ENCODE measurements around the gene ADD3.

ADD3 gene

DNA sequence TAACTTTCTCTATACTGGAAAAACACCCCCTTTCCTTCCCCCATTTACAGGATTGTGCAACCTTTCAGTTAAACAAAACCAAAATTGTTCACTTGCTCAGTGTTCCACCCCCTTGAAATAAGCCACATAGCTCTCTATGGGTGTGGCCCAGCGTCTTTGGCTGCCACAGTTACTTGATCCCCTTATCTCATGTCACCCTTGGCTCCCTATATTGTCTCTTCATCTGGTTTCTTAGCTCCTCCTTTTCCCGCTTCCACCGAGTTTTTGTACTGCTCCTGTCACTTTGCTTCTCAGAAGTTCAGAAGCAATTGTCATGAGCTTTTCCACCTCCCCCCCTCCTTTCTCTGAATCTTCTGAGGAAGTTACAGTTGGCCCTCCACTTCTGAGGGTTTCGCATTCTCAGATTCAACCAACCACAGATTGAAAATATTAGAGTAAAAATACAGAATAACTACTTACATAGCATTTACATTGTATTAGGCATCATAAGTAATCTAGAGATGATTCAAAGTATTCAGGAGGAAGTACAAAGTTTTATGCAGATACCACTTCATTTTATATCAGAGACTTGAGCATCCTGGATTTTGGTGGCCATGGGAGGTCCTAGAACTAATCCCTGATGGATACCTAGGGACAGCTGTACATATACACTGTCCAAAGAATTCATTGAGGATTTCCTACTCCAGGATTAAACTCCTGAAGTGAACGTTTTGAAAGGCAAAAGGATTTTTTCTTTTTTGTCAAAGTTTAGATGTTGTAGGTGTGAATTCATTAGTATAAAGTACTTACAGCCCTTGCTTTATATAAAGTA, 60.4 kb downstream of the ADD3 start:
- no peak for DNase-seq (ENCODE audit: low read depth)

DNA sequence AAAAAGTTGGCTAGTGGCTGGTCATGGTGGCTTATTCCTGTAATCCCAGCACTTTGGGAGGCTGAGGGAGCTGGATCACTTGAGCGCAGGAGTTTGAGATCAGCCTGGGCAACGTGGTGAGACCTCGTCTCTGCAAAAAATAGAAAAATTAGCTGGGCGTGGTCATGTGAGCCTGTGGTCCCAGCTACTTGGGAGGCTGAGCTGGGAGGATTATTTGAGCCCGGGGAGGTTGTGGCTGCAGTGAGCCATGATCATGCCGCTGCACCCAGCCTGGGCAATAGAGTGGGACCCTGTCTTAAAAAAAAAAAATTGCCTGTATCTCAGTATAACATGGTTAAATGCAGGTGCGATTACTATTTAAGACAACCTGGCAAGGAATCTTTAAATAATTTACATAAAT, 61.0 kb downstream of the ADD3 start:
- no peak for DNase-seq (ENCODE audit: low read depth)

DNA sequence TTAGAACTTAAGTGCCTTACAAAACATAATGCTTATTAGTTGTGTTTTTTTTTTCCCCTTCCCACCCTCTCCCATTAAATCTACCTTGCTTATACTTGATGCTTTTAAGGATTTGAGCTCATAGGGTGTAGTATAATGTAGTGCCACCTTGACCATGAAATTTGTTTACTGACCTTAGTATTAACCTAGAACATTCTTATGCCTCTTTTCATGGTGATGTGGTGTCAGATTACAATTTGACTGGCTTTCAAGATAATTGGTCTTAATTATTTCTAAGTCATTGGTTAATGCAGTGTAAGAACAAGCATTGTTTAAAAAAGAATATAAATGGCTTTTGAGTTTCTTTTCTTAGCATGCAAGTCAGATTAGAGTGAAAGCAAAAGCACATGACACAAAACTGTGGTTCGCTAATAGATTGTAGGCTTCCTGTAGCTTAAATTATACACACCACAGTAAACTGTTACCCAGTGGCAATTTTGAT, 61.8 kb downstream of the ADD3 start:
- DNase-seq (ENCODE audit: low read depth) = no peak

DNA sequence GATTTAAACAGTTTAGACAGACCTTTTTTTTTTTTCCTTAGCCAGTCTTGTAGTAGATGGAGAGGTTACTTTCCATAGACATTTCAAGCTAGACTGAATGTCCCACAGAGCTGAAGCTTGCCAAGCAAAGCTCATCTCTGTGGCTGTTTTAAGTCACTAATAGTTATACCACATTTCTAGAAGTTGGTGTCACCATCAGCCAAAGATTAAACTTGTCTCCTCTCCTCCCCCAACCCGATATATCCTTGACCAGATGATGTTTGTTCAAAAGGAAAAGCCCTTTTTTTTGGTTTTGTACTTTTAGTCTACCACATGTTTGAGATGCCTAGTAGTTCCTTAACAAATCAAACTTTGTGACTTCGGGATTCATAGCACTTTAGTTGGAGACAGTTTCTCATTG, 66.1 kb downstream of the ADD3 start:
- no peak for DNase-seq (ENCODE audit: low read depth)

DNA sequence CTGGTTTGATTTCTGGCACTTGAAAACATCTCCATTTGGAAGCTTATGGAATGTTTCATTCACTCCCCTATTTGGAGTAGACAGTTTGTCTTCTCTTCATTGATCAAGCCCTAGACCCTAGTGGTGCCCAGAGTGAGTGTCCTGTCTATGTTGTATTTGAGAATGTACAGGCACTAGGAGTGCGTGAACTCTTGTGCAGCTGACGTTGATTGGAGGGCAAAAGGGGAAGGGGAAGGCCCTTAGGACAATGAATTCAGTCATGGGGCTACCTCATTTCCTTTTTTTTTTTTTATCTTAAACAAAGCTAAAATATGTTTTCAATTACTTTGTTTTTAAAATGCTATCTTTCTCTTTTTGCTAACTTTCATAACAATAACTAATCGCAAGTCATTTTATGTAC, 66.5 kb downstream of the ADD3 start:
- no peak for DNase-seq (ENCODE audit: low read depth)

DNA sequence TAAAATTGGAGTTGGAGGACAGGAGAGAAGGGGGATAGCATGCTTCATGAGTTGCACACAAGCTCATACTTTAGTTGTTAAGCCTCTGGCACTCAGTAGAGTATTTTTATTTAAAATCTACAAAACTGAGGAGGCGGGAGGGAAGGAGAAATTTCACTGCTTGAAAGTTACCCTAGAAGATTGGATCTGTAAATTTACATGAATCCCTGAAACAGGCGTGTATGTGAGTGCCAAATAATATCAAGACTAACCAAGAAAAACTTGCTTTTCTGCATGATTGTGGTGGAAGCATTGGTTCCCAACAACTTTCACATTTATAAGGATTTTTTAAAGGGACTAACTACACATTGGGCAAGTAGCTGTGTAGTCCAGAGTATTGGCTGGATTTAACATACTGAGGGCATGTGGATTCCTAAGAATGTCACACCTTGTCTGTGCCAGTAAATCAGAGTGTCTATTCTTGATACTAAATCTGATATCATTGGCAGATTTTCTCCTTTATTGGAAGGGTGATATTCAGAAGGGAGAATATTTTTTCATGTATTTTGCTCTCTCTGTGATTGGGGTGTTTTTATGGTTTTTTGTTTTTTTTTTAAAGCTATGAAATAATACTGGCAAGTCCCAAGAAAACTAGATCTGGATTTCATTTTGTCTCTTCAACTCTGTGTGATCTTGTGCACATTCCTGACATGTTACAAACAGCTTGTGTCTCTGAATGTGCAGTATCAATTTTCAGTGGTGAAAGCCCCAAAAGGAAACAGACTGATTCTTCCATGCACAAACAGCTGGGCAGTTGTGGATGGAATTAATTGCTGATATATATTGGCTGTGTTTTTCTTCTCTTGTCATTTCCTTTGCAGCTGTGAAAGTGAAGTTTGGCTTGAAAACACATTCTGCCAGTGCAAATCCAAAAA, 67.2 kb downstream of the ADD3 start:
- no peak for DNase-seq (ENCODE audit: low read depth)

DNA sequence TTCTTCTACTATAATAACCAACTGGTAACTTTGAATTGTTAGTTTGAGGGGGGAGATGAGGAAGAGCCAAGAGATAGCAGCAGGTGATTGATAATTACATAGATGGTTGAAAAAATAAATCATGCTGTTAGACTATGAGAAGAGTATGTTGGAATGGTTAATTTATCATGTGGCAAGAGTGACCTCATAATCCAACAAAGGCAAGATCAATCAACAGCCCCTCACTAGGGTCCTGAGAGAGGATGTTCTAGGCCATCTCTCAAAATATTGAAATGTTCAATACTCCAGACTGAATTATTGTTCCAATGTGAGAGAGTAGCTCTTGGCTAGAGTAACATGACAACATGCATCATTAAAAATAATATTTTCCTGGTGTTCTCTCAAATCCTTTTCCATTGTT, 67.9 kb downstream of the ADD3 start:
- no peak for DNase-seq (ENCODE audit: low read depth)

DNA sequence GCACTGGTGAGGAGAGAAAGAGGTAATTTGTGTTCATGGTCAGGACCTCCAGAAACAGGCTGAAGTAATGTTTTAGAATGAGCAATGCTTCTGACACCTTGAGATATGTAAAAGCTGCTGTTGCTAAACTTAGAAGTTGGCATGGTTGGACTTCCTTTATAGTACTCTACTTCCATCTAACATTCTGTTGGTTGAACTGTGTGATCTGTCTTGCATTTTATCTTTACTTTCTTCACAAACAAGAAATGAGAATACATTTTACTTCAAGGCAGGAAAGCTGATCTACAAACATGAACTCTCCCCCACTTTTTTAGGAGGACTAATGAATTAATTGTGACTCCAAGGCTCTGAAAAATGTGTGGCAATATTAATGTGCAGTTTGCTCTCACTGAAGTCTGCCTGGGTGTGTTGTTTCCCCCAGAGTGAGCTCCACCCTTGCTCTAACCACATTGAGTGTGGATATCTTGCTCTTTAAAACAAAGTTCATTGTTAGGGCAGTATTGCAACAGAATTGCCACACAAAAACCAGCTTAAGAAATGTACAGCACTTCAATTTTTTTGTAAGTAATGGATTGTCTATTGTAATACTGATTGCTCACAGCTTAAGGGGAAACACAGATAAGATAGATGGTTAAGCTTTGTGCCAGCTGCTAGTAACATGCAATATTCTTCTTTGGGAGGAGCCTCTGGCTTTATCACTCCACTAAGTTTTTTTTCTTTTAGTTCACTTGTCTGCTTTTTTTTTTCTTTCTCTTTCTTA, 69.0 kb downstream of the ADD3 start:
- no peak for DNase-seq (ENCODE audit: low read depth)

DNA sequence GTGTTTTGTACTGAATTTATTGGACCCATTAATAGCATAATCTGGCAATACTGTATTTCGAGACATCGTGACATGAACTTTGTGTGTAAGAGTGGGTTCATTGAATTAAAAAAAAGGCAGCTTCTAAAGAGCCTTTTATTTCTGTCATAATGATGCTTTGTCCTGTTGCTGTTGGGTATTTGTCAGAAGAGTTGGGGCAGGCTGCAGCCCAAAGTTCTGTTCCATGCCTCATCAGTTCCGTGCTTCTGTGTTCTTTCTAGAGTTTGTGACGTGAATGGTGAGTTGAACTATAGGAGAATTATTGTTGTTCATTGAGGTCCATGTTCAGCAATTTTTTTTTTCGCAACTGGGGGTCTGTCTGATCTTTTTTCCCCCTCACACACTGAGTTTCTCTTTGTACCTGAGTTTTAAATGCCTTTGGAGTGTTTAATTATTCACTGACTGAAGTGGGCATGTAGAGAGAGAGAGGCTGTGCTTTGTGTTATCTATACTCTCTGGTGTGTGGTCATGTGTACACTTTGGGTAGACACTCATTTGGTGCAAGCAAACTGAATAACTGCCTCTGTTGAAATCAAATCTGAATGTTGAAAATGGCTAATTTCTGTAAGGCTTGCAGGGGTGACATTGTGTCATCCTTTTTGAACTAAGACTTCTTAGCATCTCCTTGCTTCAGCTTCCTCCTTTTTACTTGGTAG, 69.8 kb downstream of the ADD3 start:
- DNase-seq (ENCODE audit: low read depth) = no peak

DNA sequence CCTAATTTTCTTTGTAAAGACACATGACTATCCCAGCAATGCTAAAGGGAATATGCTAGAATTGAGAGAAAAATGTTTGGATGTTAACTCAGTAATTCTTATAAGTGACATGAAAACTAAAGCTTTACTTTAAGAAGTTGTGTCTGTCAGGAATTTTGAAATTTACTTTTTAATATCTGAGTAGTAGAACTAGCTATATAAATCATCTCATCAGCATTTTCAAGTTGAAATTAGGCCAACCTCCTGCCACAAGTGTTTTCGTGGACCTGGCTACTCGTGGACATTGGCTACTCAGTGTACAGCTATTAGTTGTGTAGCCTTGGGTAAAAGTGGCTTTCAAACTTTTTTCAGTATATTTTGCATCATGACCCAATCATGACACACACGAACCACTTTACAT, 70.5 kb downstream of the ADD3 start:
- no peak for DNase-seq (ENCODE audit: low read depth)

DNA sequence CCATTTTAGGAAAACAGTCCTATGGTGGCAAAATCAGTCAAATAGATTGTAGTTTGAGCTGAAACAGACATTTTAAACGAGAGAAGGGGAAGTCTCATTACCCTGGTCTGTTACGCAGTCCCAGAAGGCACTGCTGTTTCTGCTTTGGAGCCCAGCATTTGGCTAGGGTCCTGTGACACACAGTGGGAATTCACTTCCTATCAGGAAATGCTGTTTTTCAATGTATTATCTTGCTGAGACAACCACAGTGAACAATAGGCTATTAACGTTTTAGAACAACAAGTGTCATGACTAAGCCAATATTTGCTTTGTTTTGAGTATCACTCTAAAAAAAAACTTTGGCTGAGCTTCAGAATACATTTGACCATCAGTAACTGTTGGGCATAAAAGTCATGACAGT, 74.1 kb downstream of the ADD3 start:
- no peak for DNase-seq (ENCODE audit: low read depth)

DNA sequence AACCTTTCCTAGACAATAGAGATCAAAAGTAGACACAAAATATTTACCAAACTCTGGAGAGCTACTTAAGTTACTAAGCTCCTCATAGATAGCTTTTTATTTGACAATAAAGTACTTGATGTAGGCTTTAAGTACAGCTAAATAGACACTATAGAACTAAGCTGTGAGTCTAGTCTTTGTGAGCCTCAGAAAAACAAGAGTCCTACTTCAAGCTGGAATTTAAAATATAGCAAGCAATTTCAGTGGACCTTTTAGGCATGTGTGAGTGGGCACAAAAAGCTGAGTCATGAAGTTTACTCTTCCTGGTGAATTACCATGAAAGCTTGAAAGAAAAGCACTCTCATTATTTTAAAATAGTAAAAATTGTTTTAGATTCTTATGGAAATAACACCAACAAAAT, 76.1 kb downstream of the ADD3 start:
- no peak for DNase-seq (ENCODE audit: low read depth)

DNA sequence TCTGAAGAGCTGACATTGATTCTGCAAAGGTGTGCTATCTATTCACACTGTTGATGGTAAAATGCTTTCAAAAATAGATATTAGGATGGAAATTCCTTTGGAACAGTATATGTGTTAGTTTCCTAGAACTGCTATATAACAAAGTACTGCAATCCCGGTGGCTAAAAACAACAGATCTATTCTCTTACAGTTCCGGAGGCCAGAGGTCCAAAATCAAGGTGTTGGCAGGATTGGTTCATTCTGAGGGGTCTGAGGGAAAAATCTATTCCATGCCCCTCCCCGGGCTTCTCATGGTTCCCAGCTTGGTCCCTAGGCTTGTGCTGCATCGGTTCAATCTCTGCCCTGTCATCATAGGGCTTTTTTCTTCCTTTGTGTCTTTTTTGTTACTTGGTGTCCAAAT, 79.9 kb downstream of the ADD3 start:
- DNase-seq (ENCODE audit: low read depth) = no peak

DNA sequence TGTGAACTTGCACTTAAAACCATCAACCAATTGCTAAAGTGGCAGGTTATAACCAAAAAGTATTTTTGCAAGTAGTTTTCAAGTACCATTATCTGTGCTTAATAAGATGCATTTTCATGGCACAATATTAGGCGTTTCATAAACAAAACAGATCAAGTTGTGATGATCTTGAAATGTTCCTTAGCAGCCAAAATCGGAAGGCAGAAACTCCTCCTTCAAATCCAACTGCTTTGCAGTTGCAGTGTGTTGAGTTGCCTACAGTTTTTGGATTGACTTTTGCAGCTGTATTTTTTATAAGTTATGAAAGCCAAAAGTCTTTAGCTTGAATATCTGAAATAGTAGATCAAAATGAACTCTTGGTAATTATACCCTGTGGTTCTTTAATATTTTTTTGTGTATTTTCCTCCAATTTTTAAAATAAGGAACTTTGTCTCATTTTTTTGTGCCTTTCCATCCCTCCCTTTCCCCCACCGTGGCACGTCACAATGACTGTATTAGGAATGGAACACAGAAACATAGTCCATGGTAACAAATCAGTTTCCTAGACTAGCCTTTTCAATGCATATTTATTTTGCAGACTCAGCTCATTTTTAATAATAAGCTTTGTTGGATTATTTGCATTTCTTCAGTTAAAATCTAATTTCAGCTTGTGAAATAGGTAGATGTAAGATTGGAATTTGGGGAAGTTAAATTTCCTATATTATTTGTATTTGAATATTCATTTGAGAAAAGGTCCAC, 80.8 kb downstream of the ADD3 start:
- DNase-seq (ENCODE audit: low read depth) = no peak

DNA sequence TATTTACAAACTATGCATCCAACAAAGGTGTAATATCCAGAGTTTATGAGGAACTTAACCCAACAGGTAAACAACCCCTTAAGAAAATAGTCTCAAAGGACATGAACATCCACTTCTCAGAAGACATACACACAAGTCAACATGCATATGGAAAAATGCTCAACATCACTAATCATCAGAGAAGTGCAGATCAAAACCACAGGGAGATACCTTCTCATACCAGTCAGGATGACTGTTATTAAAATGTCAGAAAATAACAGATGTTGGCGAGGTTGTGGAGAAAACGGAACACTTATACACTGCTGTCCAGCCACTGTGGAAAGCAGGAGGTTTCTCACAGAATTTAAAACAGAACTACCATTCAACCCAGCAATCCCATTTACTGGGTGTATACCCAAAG, 84.0 kb downstream of the ADD3 start:
- DNase-seq (ENCODE audit: low read depth) = no peak

DNA sequence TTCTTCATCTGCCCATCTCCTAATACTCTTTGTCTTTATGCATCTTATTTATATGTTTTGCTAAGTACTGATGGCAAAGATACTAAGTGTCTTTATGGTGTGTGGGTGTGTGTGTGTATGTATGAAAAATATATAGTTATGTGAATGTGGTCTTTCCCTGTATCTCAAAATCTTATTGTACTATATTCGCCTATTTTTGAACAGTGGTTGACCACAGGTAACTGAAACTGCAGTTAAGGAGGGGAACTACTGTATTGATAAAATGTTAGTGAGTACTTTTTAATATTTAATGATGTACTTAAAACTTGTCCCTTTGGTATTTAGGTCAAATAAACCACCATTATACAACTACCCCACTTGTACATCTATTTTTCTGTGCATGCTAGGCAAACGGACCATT, 85.9 kb downstream of the ADD3 start:
- no peak for DNase-seq (ENCODE audit: low read depth)

DNA sequence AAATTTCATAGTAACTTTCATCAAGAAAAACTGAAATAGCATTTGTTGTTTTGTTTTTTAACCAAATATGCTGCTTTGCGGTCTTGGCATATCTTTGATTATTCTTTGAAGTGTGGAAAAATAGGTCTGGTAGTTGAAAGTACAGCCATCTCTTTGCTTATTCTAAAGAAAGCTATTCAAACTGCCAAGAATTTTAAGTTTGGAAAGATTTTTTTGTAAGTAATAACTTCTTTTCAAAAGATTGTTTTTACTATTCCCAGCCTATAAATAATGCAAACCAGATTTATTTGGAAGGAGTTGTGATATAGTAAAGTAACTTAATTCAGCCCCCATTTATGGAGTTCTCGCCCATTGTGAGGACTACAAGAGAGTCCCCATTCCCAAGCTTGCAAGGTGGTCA, 87.0 kb downstream of the ADD3 start:
- no peak for DNase-seq (ENCODE audit: low read depth)

DNA sequence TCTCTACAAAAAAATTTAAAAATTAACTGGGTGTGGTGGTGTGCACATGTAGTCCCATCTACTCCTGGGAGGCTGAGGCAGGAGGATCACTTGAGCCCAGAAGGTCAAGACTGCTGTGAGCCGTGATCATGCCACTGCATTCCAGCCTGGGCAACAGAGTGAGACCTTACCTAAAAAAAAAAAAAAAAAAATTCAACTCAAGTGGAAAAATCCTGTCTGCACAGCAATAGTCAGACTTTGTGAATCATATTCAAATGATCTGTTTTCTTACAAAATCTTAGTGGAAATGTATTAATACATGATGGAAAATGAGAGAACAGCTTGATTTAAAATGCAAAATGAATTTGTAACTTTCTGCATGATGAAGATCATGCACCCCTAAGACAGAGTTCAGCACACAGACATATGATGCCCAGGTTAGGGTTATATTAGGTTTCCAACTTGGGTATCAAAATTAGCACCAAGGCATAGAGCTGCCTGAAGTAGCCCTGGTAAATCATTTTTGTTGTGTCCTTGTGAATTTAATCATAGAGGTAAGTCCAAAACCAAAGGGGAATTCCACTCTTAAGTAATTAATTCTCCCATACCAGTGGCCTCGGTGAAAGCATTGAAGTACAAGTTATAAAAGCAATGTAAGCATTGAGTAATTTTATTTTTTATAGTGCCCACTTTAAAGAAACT, 93.8 kb downstream of the ADD3 start:
- DNase-seq (ENCODE audit: low read depth) = no peak

DNA sequence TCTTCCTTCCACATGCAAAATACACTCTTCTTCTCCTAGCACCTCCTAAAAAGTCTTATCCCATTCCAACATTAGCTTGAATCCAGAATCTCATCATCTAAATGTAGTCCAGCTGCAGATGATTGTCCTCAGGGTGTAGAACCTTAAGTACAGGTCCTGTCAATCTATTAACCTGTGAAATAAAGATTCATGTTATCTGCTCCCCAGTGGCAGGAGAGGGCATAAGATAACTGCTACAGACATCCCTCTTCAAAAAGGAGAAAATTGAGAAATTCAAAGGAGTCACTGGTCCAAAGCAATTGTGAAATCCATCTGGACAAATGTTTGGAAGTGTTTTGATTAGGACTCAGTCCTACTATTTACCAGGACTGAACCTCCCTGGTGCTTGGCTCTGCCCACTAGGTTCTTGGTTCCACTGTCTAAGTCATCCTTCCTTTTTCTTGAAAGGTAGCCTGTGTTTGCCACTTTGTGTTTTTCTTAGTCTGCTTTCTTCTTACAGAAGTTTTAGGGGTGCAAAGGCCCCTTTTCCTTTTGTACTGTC, 96.2 kb downstream of the ADD3 start:
- no peak for DNase-seq (ENCODE audit: low read depth)

DNA sequence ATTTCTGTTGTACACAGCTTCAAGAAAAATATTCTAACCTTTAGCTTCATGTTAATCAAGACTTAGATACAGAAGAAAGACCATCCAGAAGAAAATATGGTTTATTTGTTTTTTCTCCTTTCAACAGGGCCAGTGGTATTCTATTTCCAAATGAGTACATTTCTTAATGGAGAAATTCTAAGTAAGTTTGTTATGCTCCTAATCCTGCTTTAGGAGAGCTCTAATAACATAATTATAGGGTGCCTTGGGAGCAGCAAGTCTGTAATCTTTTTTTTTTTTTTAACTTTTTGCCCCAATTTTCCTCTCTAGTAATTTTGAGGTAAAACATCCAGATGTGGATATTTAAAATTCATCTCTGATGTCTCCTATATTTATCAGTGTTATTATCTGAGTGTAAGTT, 98.1 kb downstream of the ADD3 start:
- no peak for DNase-seq (ENCODE audit: low read depth)
